GM23248 (cell line): ENCODE data around the gene MACROD2.

Source experiments
- EZH2 ChIP-seq: fragments of 200-600 bp; sonication (generic); IDR thresholded peaks from 2 replicates; pipeline ENCODE4 v1.6.1; 2018; ENCODE audit warnings: antibody characterized with exemption, mild to moderate bottlenecking; ENCODE audit not compliant: insufficient read depth, poor library complexity, severe bottlenecking
- EZH2phosphoT487 ChIP-seq: fragments of 200-600 bp; sonication (generic); IDR thresholded peaks from 2 replicates; pipeline ENCODE4 v1.6.1; 2018; ENCODE audit warnings: antibody characterized with exemption, moderate library complexity, mild to moderate bottlenecking, low read depth; ENCODE audit not compliant: insufficient read depth

GRCh38 chr20:14947536-14947935 is 952.2 kb downstream of the MACROD2 start:
- TF ChIP-seq EZH2phosphoT487 (no peak), EZH2 (no peak)
